GM12878 (cell line): ENCODE results near the gene SCYL1.

ENCODE experiments used
- HCFC1 ChIP-seq: fragments of 150-350 bp; IDR thresholded peaks from 2 replicates; pipeline ENCODE4 v1.6.1; 2014; ENCODE audit warnings: low read length
- POLR2A ChIP-seq: IDR thresholded peaks from 2 replicates; pipeline ENCODE4 v1.6.1; 2011; ENCODE audit warnings: low read depth, mild to moderate bottlenecking, low read length
- YY1 ChIP-seq: IDR thresholded peaks from 2 replicates; pipeline ENCODE4 v1.6.1; 2011; ENCODE audit warnings: low read depth, mild to moderate bottlenecking, low read length
- ZZZ3 ChIP-seq: IDR thresholded peaks from 2 replicates; pipeline ENCODE4 v1.6.1; 2011; ENCODE audit warnings: low read depth; ENCODE audit not compliant: control insufficient read depth, insufficient read length
- TF ChIP-seq, protein P1 (sequence below): IDR thresholded peaks from 2 replicates; pipeline ENCODE4 v1.6.1; 2011; ENCODE audit warnings: low read depth, low read length, improper control_type of control experiment, borderline replicate concordance

DNA sequence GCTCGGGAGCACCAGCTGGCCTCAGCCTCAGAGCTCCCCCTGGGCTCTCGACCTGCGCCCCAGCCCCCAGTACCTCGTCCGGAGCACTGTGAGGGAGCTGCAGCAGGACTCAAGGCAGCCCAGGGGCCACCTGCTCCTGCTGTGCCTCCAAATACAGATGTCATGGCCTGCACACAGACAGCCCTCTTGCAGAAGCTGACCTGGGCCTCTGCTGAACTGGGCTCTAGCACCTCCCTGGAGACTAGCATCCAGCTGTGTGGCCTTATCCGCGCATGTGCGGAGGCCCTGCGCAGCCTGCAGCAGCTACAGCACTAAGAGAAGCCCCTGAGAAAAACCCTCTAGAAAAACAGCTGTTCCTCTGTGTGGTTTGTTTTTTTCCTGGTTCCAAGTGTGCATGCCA, 46.5 kb downstream of the SCYL1 start:
- no peak for TF ChIP-seq HCFC1
- no peak for TF ChIP-seq ZZZ3
- TF ChIP-seq POLR2A: no peak
- TF ChIP-seq, protein P1, sequence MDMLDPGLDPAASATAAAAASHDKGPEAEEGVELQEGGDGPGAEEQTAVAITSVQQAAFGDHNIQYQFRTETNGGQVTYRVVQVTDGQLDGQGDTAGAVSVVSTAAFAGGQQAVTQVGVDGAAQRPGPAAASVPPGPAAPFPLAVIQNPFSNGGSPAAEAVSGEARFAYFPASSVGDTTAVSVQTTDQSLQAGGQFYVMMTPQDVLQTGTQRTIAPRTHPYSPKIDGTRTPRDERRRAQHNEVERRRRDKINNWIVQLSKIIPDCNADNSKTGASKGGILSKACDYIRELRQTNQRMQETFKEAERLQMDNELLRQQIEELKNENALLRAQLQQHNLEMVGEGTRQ: no peak
- TF ChIP-seq YY1: no peak
